HEK293 (cell line): ENCODE results near the gene HDLBP.

Source experiments
- CTCF ChIP-seq: fragments of 450-650 bp; formaldehyde crosslinking; IDR thresholded peaks from 2 replicates; pipeline ENCODE4 v1.5.1; 2016; ENCODE audit warnings: missing biosample characterization, missing genetic modification characterization
- IKZF3 ChIP-seq: fragments of 450-650 bp; IDR thresholded peaks from 2 replicates; pipeline ENCODE4 v1.5.0; 2018; ENCODE audit warnings: missing biosample characterization, mild to moderate bottlenecking, missing genetic modification characterization, moderate library complexity
- KLF10 ChIP-seq: fragments of 450-650 bp; IDR thresholded peaks from 2 replicates; pipeline ENCODE4 v1.5.1; 2018; ENCODE audit warnings: missing biosample characterization, mild to moderate bottlenecking, missing genetic modification characterization
- OSR2 ChIP-seq: fragments of 450-650 bp; formaldehyde crosslinking; IDR thresholded peaks from 2 replicates; pipeline ENCODE4 v1.5.1; 2016; ENCODE audit warnings: missing biosample characterization, missing genetic modification characterization
- REST ChIP-seq: fragments of 450-650 bp; formaldehyde crosslinking; IDR thresholded peaks from 2 replicates; pipeline ENCODE4 v1.5.1; 2016; ENCODE audit warnings: missing biosample characterization, missing genetic modification characterization
- TCF7L2 ChIP-seq: IDR thresholded peaks from 2 replicates; pipeline ENCODE4 v1.6.1; 2011; ENCODE audit warnings: low read depth, mild to moderate bottlenecking, inconsistent platforms, low read length, moderate library complexity, borderline replicate concordance
- ZIC2 ChIP-seq: fragments of 450-650 bp; formaldehyde crosslinking; IDR thresholded peaks from 2 replicates; pipeline ENCODE4 v1.5.1; 2016; ENCODE audit warnings: missing biosample characterization, missing genetic modification characterization
- ZNF112 ChIP-seq: fragments of 450-650 bp; formaldehyde crosslinking; IDR thresholded peaks from 2 replicates; pipeline ENCODE4 v1.5.0; 2017; ENCODE audit warnings: missing biosample characterization, missing genetic modification characterization
- ZNF138 ChIP-seq: fragments of 450-650 bp; formaldehyde crosslinking; IDR thresholded peaks from 2 replicates; pipeline ENCODE4 v1.5.1; 2016; ENCODE audit warnings: missing biosample characterization, missing genetic modification characterization, borderline replicate concordance
- ZNF596 ChIP-seq: fragments of 450-650 bp; IDR thresholded peaks from 2 replicates; pipeline ENCODE4 v1.5.0; 2018; ENCODE audit warnings: missing biosample characterization, mild to moderate bottlenecking, missing genetic modification characterization, moderate library complexity
- ZNF747 ChIP-seq: fragments of 450-650 bp; formaldehyde crosslinking; IDR thresholded peaks from 2 replicates; pipeline ENCODE4 v1.5.1; 2016; ENCODE audit warnings: missing biosample characterization, missing genetic modification characterization
- ZNF76 ChIP-seq: fragments of 450-650 bp; formaldehyde crosslinking; IDR thresholded peaks from 2 replicates; pipeline ENCODE4; 2016; ENCODE audit warnings: low read depth, missing biosample characterization, missing genetic modification characterization, borderline replicate concordance
- TF ChIP-seq, protein P1 (sequence below): fragments of 450-650 bp; formaldehyde crosslinking; IDR thresholded peaks from 2 replicates; pipeline ENCODE4 v1.5.1; 2016; ENCODE audit warnings: missing biosample characterization, missing genetic modification characterization
- TF ChIP-seq, protein P2 (sequence below): fragments of 450-650 bp; formaldehyde crosslinking; IDR thresholded peaks from 2 replicates; pipeline ENCODE4 v1.5.1; 2016; ENCODE audit warnings: missing biosample characterization, missing genetic modification characterization, low read depth

- no peak for TF ChIP-seq REST (tag by site-specific recombination)
- TF ChIP-seq ZNF138 (tag by site-specific recombination) = no peak
- TF ChIP-seq TCF7L2 = no peak
- TF ChIP-seq ZIC2 (tag by site-specific recombination) = no peak
- no peak for TF ChIP-seq ZNF76
- no peak for TF ChIP-seq CTCF
- TF ChIP-seq, protein P1, sequence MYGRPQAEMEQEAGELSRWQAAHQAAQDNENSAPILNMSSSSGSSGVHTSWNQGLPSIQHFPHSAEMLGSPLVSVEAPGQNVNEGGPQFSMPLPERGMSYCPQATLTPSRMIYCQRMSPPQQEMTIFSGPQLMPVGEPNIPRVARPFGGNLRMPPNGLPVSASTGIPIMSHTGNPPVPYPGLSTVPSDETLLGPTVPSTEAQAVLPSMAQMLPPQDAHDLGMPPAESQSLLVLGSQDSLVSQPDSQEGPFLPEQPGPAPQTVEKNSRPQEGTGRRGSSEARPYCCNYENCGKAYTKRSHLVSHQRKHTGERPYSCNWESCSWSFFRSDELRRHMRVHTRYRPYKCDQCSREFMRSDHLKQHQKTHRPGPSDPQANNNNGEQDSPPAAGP (tag by site-specific recombination) = no peak
- TF ChIP-seq KLF10 = no peak
- TF ChIP-seq ZNF596 (tag by site-specific recombination) = no peak
- no peak for TF ChIP-seq ZNF747
- TF ChIP-seq, protein P2, sequence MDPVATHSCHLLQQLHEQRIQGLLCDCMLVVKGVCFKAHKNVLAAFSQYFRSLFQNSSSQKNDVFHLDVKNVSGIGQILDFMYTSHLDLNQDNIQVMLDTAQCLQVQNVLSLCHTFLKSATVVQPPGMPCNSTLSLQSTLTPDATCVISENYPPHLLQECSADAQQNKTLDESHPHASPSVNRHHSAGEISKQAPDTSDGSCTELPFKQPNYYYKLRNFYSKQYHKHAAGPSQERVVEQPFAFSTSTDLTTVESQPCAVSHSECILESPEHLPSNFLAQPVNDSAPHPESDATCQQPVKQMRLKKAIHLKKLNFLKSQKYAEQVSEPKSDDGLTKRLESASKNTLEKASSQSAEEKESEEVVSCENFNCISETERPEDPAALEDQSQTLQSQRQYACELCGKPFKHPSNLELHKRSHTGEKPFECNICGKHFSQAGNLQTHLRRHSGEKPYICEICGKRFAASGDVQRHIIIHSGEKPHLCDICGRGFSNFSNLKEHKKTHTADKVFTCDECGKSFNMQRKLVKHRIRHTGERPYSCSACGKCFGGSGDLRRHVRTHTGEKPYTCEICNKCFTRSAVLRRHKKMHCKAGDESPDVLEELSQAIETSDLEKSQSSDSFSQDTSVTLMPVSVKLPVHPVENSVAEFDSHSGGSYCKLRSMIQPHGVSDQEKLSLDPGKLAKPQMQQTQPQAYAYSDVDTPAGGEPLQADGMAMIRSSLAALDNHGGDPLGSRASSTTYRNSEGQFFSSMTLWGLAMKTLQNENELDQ = no peak
- no peak for TF ChIP-seq IKZF3
- TF ChIP-seq OSR2 (tag by site-specific recombination) = no peak
- no peak for TF ChIP-seq ZNF112 (tag by site-specific recombination)
Measured at GRCh38 chr2:241204010-241204384, 111.5 kb downstream of the HDLBP start.
